CD14-positive monocyte (primary cell): ENCODE data around the gene SNRPE. TPM values are rescaled to one million over a fixed set of nuclear protein-coding genes. Genes with fewer than 3 reads are reported as not detected.

Experiments
- DNase-seq, 3 donors: peaks; one replicate each; pipeline ENCODE4 v3.0.0-alpha.2; 2011 to 2022
- H2AFZ ChIP-seq: 2 replicates; pipeline ENCODE4 v1.6.0; 2012; ENCODE audit warnings: mild to moderate bottlenecking, low read depth, low read length, inconsistent platforms; ENCODE audit not compliant: insufficient read depth, poor library complexity, severe bottlenecking
- H3K27ac ChIP-seq, 2 donors: 1 replicate in 1 of 2; 2 replicates in 1 of 2; pipeline ENCODE4 v1.5.1; 2012 to 2013; ENCODE audit warnings: low read length in 2 of 2, control low read depth in 1 of 2, inconsistent platforms in 1 of 2, low read depth in 1 of 2, mild to moderate bottlenecking in 1 of 2
- H3K27me3 ChIP-seq, 2 donors: one replicate each; pipeline versions ENCODE4 v1.6.0 to v1.6.1; 2011 to 2013; ENCODE audit warnings: low read length in 2 of 2; ENCODE audit not compliant: control insufficient read depth in 2 of 2, insufficient read depth in 2 of 2
- H3K36me3 ChIP-seq, 2 donors: replicated peaks in 1 of 2; 1 replicate in 1 of 2; 2 replicates in 1 of 2; pipeline versions ENCODE4 v1.5.1 to v1.6.1; 2012 to 2013; ENCODE audit warnings: low read length in 2 of 2, control low read depth in 1 of 2, inconsistent platforms in 1 of 2, mild to moderate bottlenecking in 1 of 2; ENCODE audit not compliant: insufficient read depth in 2 of 2, control insufficient read depth in 1 of 2
- H3K4me1 ChIP-seq, 2 donors: 1 replicate in 1 of 2; 2 replicates in 1 of 2; pipeline versions ENCODE4 v1.5.1 to v1.6.1; 2012 to 2013; ENCODE audit warnings: low read length in 2 of 2, control low read depth in 1 of 2, inconsistent platforms in 1 of 2, mild to moderate bottlenecking in 1 of 2, moderate library complexity in 1 of 2; ENCODE audit not compliant: insufficient read depth in 2 of 2, control insufficient read depth in 1 of 2
- H3K4me2 ChIP-seq: replicated peaks from 2 replicates; pipeline ENCODE3; 2012; ENCODE audit warnings: low read length, moderate library complexity, mild to moderate bottlenecking; ENCODE audit not compliant: poor library complexity, severe bottlenecking; ENCODE audit errors: extremely low read depth
- H3K4me3 ChIP-seq, 3 experiments: fragments of 200-600 bp in 1 of 3; sonication (generic) in 1 of 3; replicated peaks in 1 of 3; 1 replicate in 2 of 3; 2 replicates in 1 of 3; pipeline ENCODE4 v1.5.1; 2011 to 2013; ENCODE audit warnings: low read length in 3 of 3, mild to moderate bottlenecking in 3 of 3, control low read depth in 2 of 3, low read depth in 2 of 3, inconsistent platforms in 1 of 3, moderate library complexity in 1 of 3
- H3K79me2 ChIP-seq: 2 replicates; pipeline ENCODE4 v1.6.0; 2012; ENCODE audit warnings: mild to moderate bottlenecking, control low read depth, inconsistent platforms, low read length, moderate library complexity; ENCODE audit not compliant: insufficient read depth
- H3K9ac ChIP-seq: 2 replicates; pipeline ENCODE4 v1.6.0; 2017; ENCODE audit warnings: low read length, mild to moderate bottlenecking; ENCODE audit not compliant: insufficient read depth, poor library complexity, severe bottlenecking
- H3K9me3 ChIP-seq, 2 donors: replicated peaks in 1 of 2; 1 replicate in 1 of 2; 2 replicates in 1 of 2; pipeline versions ENCODE4 v1.5.1 to v1.6.1; 2012 to 2013; ENCODE audit warnings: low read length in 2 of 2, control low read depth in 1 of 2; ENCODE audit not compliant: control insufficient read depth in 1 of 2, insufficient read depth in 1 of 2
- H4K20me1 ChIP-seq: 2 replicates; pipeline ENCODE4 v1.6.0; 2012; ENCODE audit warnings: mild to moderate bottlenecking, low read length, control low read depth, moderate library complexity; ENCODE audit not compliant: insufficient read depth
- H3K27ac Mint-ChIP-seq, 7 donors: one replicate each; pipeline ENCODE4 v1.8.0; 2020; ENCODE audit warnings: mild to moderate bottlenecking in 7 of 7, mixed read lengths in 7 of 7, moderate library complexity in 6 of 7, inconsistent platforms in 2 of 7
- H3K27me3 Mint-ChIP-seq, 3 donors: one replicate each; pipeline ENCODE4 v1.8.0; 2021 to 2022; ENCODE audit warnings: low read depth in 3 of 3, mild to moderate bottlenecking in 3 of 3, mixed read lengths in 3 of 3, moderate library complexity in 3 of 3, inconsistent platforms in 1 of 3
- H3K36me3 Mint-ChIP-seq, 2 donors: one replicate each; pipeline ENCODE4 v1.8.0; 2020; ENCODE audit warnings: mixed read lengths in 2 of 2, inconsistent platforms in 1 of 2, mild to moderate bottlenecking in 1 of 2
- H3K4me1 Mint-ChIP-seq: one replicate; pipeline ENCODE4 v1.8.0; 2020; ENCODE audit warnings: mild to moderate bottlenecking, mixed read lengths
- H3K4me3 Mint-ChIP-seq, 2 donors: one replicate each; pipeline ENCODE4 v1.8.0; 2020; ENCODE audit warnings: mild to moderate bottlenecking in 2 of 2, mixed read lengths in 2 of 2, moderate library complexity in 1 of 2
- H3K9me3 Mint-ChIP-seq, 7 donors: one replicate each; pipeline ENCODE4 v1.8.0; 2020 to 2022; ENCODE audit warnings: mixed read lengths in 7 of 7, mild to moderate bottlenecking in 6 of 7, moderate library complexity in 6 of 7, inconsistent platforms in 2 of 7
- WGBS: methylation state at CpG from one replicate; pipeline ENCODE4 v1.1.5; 2013; ENCODE audit warnings: missing lambda C conversion rate; ENCODE audit not compliant: insufficient coverage; 5-methylcytosine and 5-hydroxymethylcytosine counted together
- intact Hi-C, 2 donors: fragments of 100-400 bp; cut with micrococcal nuclease; formaldehyde crosslinking; loops; one replicate each; pipeline versions ENCODE4 v1.15.0 to v1.15.1; 2023
- polyA plus RNA-seq, 3 donors: library from polyadenylated mRNA; depleted of rRNA in 1 of 3; unstranded in 2 of 3; stranded (reverse) in 1 of 3; fragments of 300-500 nt in 2 of 3; fragments of >200 nt in 1 of 3; fragmentation: Illumina TruSeq in 2 of 3; gene quantifications; 1 replicate in 2 of 3; 2 replicates in 1 of 3; pipeline ENCODE4 v1.2.3, GENCODE V29; 2012 to 2021
- TF ChIP-seq, protein P1 (sequence below): fragments of 200-600 bp; IDR thresholded peaks from one replicate; pipeline ENCODE4 v1.8.0; 2022; ENCODE audit warnings: antibody characterized with exemption, mild to moderate bottlenecking

The SNRPE gene
- polyA plus RNA-seq, 3 donors, result 86.4 to 198 (median 162) TPM

DNA sequence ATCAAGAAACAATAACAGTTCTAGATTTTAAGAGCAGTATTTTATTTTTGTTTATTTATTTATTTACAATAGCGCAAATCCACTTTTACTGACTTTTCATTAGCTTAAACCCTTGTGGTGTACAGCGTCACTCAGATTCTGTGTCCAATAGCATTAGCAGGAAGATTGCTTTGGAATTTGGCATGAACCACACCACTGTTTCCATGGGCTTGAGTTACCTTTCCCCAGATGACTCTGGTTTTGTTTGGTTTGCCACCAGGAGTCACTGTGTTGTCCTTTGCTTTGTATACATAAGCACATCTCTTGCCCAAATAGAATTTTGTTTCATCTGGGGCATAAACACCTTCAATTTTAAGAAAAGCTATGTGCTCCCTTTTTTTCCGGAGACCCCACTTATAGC, 25.9 kb upstream of the SNRPE start:
- Mint-ChIP-seq H3K27ac (peak overlapping the region in 1 of 7 donors; percentile 63), H3K27me3 (peaks cover 0 to 4% (median 0%) of the 10 kb centered on the region in 3 donors), H3K9me3 (peaks cover 0 to 3% (median 0%) of the 10 kb centered on the region in 7 donors), H3K36me3 (peaks cover 76 to 96% of the 10 kb centered on the region in 2 donors), H3K4me3 (no peak overlapping the region), H3K4me1 (peaks cover 2% of the 10 kb centered on the region)
- WGBS, result 100% methylated on average over 3 of the region's 3 CpGs
- Histone ChIP-seq H3K79me2 (no peaks in the 10 kb centered on the region), H3K9me3 (no peaks in the 10 kb centered on the region), H3K9ac (no peak overlapping the region), H3K27ac (no peak overlapping the region), H3K4me3 (no peak overlapping the region), H3K4me2 (no peak overlapping the region), H4K20me1 (peaks cover 20% of the 10 kb centered on the region), H2AFZ (no peak overlapping the region), H3K4me1 (peaks cover 0 to 7% of the 10 kb centered on the region in 2 donors), H3K27me3 (no peaks in the 10 kb centered on the region), H3K36me3 (peaks cover 87 to 99% of the 10 kb centered on the region in 2 donors)
- TF ChIP-seq, protein P1, sequence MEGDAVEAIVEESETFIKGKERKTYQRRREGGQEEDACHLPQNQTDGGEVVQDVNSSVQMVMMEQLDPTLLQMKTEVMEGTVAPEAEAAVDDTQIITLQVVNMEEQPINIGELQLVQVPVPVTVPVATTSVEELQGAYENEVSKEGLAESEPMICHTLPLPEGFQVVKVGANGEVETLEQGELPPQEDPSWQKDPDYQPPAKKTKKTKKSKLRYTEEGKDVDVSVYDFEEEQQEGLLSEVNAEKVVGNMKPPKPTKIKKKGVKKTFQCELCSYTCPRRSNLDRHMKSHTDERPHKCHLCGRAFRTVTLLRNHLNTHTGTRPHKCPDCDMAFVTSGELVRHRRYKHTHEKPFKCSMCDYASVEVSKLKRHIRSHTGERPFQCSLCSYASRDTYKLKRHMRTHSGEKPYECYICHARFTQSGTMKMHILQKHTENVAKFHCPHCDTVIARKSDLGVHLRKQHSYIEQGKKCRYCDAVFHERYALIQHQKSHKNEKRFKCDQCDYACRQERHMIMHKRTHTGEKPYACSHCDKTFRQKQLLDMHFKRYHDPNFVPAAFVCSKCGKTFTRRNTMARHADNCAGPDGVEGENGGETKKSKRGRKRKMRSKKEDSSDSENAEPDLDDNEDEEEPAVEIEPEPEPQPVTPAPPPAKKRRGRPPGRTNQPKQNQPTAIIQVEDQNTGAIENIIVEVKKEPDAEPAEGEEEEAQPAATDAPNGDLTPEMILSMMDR, result no peak
- no peak for DNase-seq
- intact Hi-C loops, result no loop called here

DNA sequence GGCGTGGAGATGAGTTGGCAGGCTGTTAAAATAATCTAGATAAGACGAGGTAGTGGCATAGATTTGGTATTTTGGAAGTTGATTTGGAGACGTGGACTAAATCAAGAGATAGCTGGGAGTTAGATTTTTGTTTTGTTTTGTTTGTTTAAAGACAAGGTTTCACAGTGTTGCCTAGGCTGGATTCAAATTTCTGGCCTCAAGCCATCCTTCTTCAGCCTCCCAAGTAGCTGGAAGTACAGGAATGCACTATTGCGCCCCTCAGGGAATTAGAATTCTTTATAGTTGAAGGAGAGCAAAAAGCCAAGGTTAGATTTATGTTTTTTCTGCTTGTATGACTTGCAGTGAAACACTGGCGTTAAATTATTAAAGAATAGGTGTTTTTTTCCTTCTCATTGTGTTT, 22.3 kb upstream of the SNRPE start:
- Histone ChIP-seq H3K9me3 (no peaks in the 10 kb centered on the region), H3K27me3 (no peaks in the 10 kb centered on the region), H3K4me2 (no peak overlapping the region), H3K27ac (no peak overlapping the region), H3K79me2 (no peaks in the 10 kb centered on the region), H3K4me3 (no peak overlapping the region), H4K20me1 (peaks cover 20% of the 10 kb centered on the region), H2AFZ (no peak overlapping the region), H3K4me1 (no peaks in the 10 kb centered on the region), H3K9ac (no peak overlapping the region), H3K36me3 (peaks cover 72 to 87% of the 10 kb centered on the region in 2 donors)
- peaks cover 75 to 96% of the 10 kb centered on the region in 2 donors for H3K36me3 Mint-ChIP-seq
- peaks cover 0 to 3% (median 0%) of the 10 kb centered on the region in 7 donors for H3K9me3 Mint-ChIP-seq
- 100% methylated on average over 2 of the region's 5 CpGs for WGBS
- TF ChIP-seq, protein P1, result no peak
- peak overlapping the region in 3 of 7 donors; percentile 15 to 34 (median 31) for H3K27ac Mint-ChIP-seq
- intact Hi-C loops, result no loop called here
- H3K4me3 Mint-ChIP-seq, result no peak overlapping the region
- no peaks in the 10 kb centered on the region for H3K4me1 Mint-ChIP-seq
- DNase-seq, result no peak
- peaks cover 0 to 2% (median 0%) of the 10 kb centered on the region in 3 donors for H3K27me3 Mint-ChIP-seq
